Stimulated activated CD4-positive, alpha-beta T cell treated with anti-CD3 and anti-CD28 coated beads, Interleukin-1b, Interleukin-23, amount 100 ng/mL, for 4 hours (primary cell): Measurements from ENCODE around the gene EHBP1.

Experiments used
- DNase-seq, 2 donors: peaks; one replicate each; pipeline ENCODE4 v3.0.0-alpha.2; 2020; ENCODE audit warnings: low read depth in 2 of 2

EHBP1 gene

DNA sequence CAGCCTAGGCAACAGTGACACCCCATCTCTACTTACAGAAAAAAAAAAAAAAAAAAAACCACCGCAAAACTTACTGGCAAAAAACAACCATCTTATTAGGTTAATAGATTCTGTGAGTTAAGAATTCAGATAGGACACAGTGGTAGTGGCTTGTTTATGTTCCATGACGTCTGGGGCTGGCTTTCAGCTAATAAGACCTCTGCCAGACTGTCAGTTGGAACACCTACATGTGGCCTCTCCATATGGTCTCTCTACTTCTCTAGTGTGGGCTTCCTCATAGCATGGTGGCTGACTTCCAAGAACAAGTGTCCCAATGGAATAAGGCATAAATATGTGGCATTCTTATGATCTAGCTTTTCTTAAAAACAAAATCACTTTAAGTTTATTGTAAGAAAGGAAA lies 251.1 kb downstream of the EHBP1 start:
- DNase-seq: no peak

DNA sequence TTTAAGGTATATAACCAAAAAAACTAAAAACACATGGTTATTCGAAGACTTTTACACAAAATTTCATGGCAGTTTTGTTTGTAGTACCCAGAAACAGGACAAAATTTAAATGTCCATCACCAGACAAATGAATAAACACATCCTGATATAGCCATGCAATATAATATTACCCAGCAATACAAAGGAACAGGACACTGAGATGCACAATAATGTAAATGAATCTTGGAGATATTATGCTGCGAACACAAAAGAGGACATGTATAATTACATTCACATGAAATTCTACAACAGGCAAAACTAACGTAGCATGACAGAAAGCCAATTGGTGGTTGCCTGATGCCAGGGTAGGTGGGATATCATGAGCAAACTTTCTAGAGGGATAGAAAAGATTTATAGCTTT lies 252.7 kb downstream of the EHBP1 start:
- no peak for DNase-seq

DNA sequence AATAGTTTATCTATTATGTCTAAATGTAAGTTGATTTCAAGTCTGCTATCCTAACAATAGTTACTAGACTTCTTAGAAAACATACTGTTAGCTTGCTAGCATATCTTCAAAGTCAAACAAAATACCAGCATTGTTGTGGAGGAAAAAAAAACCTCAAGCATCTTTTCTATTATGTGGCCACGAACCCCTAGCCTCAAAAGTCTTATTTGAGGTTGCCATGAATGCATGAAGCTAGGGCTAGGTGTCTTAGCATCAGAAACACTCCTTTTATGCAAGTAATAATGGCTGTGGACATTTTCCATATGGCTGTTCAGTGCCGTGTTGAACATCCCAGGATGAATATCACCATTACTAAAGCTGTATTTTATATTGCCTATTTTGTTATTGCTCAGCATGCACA lies 258.5 kb downstream of the EHBP1 start:
- DNase-seq: no peak

DNA sequence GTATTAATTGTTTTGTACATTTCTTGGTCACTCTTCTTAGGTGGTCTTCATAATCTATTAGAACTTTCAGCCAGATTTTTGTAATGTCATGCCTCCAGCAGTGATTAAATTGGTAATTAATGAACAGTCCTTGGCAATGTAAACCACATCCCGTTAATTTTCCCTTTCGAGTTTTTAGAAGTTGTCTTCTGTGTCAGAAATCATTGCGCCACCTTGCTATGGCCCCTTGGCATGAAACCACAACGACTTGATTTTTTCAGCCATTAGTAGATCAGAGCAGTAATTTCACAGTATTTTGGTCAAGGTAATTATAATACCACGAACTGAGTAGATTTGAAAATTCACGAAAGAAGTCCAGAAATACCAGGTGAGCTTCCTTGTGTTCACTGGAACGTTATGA lies 259.2 kb downstream of the EHBP1 start:
- no peak for DNase-seq

DNA sequence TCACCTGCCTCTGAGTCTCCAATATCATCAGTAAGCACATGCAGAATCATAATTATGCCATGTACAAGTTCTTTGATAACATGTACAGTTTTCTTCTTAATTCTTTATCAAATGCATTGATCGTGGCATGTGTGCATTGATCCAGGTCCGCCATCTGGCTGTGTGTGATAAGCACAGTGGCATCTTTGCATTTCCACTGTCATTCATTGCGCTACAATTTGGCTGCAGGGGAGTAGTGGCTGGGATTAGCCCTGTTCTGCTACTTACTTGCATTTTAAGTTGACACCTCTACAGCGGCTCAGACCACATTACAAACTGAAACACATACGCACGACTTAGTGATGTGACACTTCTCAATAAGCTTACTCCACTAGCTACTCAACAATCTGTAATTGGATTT lies 261.5 kb downstream of the EHBP1 start:
- no peak for DNase-seq

DNA sequence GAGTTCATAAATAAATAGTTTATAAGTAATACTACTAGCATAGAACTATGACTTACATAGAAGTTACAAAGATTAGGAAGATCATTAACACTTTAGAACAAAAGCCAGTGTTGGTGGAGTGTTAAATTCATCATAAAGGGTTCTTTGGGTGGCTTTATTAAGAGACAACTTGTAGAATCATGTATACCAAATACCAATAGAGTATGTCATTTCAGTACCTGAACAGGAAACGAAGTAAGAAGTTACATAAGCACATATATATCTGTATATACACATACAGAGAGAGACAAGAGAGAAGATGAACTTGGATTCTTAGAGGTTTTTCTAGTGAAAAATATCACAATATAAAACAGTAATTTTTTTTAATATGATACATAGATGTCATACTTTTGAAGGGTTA lies 262.7 kb downstream of the EHBP1 start:
- DNase-seq: no peak

DNA sequence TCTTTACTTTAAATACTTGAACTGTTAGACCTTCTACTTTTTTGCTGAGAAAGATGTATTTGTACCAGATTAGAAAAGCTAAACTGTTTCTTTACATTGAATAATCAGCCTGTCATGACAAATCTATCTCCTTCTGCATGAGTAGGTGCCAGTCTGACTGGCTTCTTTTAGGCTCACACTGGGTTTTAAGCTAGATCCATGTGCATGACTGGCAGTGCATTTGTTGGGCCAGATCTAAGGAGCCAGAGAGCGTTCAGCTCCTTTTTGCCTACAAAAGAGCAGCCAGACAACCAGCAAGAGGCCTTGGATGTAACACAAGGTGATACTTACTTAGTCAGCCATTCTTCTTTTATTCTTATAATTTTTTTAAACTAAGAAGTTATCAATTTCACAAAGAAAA lies 263.2 kb downstream of the EHBP1 start:
- DNase-seq: no peak

DNA sequence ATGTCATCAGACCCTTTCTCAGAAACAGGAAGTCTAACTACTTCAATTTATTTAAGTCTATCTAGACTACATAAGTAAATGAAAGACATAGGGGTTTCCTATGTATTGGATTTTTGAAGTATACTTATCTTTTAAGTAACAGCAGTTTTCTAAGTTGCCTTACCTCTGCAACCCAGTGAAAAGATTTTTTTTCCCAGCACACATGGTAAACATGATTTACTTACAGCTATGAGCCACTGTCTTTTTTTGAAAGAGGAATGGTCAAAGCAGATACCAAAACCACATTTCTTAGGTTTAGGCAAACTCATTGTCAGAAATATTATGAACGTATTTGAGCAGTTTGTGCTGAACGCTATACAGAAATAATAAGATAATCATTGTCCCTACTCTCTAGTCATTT lies 266.4 kb downstream of the EHBP1 start:
- DNase-seq: no peak

DNA sequence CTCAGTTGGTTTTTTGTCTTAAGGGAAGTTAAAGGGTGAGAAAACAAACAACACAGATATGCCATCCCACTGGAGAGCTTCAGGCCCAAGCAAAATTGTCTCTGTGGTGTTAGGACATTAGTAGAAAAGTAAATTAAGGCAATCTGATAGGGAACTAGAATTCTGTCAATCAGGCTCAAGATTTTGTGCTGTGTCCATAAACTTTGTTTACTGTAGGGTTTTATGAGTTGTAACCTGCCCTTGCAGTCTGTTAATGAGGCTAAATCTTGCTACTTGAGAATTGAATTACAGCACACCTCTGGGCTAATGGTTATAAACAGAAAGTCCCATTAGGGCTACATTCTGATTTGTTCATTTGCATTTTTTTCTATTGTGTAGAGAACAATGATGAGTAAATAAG lies 267.1 kb downstream of the EHBP1 start:
- DNase-seq: no peak

DNA sequence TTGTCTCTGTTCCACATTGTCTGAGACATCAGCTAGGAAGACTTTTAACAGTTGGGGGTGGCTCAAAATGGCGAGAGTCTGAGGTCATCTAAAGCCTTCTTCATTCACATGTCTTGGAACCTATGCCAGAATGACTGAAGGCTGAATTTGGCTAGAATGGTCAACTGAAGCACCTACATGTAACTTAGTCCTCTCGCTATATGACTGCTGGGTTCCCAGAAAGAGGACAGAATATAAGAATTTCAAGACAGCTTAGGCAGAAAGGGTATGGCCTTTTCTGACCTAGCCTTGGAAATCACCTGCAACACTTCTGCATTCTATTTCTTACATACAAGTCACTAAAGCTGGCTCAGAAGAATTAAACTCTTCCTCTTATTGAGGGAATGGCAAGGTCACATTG lies 269.5 kb downstream of the EHBP1 start:
- DNase-seq: no peak

DNA sequence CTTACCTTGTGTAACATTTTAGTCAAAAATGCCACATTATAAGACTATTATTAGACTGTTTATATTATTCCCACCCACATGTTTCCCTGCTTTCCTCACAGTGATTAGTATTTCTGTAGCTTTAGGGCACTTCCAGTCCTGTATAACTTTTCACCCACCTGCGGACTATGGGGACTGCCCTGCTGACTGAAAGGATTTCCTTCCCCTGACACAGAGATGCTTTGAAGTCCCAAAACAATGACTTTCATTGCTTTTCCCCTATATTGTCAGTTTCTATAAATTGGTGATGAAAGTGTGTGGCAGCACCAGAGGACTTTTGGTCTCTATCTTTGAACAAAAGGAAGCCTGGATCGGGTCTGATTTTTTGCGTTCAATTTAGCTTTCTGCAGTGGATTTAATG lies 286.1 kb downstream of the EHBP1 start:
- no peak for DNase-seq

DNA sequence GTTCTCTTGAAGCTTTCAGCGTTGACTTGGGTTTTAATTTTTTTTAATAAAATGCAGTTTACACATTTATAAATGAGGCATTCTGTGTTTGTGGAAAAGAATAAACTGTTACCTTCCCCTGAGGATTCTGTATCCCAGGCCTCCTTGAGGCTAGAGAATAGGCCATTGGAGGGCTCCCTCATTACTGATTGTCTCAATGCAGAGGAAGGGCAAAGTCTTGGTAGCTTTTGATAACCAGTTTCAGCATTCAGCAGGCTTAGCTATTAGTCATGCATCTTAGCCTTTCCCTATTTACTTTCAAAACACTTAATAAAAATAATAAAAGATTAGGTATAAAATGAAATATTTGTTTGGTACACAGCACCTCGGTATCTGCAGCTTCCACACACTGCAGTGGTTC lies 287.0 kb downstream of the EHBP1 start:
- no peak for DNase-seq

DNA sequence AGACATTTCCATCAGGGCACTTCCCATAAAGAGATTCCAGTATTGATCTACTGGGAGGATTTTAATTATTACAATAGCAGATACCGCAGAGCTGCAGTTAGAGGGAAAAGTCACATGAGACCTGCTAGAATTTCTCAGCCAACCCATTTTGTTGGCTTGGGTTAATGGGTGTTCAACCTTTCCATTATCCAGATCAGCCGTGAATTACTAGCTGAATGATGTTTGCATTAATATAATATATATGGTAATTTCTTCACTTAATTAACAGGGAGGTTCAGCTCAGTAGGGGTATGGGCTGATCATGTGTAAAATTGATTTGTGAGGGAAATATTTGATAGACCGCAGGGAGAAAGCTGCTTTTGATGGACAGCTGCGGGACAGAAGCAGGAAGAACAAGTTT lies 288.7 kb downstream of the EHBP1 start:
- no peak for DNase-seq

DNA sequence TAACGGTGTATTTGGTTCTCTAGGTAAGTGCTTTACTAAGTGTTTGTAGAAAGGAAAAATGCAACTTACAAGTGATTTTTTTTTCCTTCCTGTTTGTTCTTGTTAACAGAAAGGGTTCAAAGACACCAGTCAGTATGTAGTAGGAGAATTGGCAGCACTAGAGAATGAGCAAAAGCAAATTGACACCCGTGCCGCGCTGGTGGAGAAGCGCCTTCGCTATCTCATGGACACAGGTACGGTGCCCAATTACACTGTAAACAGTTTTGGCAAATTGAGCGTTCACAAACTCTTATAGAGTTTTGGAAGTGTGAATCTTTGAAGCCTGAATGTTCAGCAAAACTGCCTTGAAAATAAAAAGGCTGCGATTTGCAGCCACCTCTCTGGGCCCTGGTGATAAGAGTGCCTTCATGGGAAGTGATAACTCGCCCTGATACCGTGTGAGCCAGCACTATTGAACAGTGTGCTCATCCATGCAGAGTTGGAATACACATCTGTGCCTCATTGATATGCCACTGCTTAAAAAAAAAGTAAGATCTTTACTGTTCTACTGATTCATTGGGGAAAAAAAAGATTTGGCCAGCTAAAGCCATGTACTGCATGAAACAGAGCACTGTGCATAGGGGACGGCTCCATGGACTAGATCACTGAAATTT lies 291.1 kb downstream of the EHBP1 start:
- DNase-seq: no peak

DNA sequence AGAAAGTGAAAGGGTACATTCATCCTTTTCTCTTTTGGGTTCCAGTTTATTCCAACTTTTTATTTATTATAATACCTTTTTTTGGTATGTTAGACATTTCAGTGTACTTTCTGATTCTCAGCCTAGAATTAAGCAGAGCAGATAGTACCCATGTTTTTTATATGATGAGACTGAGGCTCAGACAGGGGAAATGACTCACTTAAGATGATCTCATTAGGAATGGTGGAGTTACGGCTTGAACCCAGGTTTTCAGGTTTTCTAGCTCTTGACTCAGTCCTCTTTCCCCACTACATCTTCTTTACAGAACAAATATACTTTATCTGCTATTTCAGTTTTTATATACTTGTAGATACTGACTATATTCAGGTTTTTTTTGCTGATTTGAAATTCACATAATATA lies 293.4 kb downstream of the EHBP1 start:
- no peak for DNase-seq

DNA sequence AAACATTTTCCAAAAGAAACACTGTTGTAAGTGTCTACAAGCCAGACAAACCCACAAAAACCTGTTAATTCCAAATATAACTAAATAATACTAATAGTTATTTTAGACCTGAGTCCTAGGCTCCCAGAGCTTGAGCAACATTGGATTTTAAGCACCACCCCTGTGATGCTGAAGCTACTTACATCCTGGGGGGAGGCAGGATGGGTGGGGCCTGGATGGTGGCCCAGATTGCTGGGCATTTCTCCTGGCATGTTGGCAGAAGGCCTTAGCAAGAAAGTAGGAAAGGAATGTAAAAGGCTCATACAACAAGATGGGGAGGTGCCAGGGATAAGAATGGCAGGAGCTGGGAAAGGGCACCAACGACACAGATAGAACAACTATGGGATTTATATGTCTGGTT lies 294.4 kb downstream of the EHBP1 start:
- DNase-seq: no peak

DNA sequence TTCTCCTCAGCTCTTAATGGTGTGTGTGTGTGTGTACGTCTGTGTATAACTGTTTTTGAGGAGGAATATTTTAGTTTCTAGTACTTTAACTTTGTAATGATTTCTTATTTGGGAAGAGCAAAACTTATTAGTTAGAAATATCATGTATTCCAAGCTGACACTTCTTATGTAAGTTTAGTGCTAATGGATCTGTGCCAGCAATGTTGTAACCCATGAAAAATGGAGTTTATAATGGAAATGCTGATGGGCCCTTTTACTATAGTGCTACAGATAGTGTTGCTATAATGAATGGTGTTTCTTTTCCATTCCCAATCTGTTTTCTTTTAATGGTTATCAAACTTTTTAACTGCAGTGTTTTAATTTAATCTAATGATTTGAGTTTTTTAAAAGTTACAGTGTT lies 295.3 kb downstream of the EHBP1 start:
- DNase-seq: no peak

DNA sequence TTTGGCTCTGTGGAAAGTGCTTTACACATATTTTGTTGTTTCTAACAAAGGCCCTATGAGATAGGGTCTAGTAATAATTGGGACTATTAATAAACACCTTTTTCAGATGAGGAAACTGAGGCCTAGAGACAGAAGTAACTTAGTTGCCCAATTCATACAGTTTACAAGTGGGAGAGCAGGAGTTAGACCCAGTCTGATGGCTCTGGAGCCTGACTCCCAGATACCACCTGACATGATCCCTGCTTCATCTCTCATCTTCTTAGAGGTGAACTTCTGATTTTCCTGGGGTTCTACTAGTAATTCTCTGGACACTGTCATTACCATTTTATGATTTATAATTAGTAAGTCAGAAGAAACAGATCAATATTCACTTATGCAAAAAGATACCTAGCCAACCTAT lies 296.1 kb downstream of the EHBP1 start:
- DNase-seq: no peak

DNA sequence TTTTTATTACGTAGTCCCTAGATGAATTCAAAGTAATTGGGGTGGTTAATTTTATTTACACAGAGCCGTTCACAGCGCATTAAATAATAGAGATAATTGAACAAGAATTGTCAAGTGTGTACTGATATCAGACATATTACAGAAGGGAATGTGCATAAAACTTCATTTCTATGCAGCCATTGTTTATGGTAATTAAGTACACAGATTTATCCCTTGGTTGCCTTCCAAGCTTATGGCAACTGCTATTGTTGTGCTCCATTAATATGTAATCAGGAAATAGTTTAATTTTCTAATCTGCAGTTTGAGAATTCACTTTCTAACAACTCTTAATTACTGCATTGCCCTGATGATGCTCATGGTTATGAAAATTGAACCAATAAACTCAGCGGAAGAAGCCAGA lies 297.8 kb downstream of the EHBP1 start:
- no peak for DNase-seq

DNA sequence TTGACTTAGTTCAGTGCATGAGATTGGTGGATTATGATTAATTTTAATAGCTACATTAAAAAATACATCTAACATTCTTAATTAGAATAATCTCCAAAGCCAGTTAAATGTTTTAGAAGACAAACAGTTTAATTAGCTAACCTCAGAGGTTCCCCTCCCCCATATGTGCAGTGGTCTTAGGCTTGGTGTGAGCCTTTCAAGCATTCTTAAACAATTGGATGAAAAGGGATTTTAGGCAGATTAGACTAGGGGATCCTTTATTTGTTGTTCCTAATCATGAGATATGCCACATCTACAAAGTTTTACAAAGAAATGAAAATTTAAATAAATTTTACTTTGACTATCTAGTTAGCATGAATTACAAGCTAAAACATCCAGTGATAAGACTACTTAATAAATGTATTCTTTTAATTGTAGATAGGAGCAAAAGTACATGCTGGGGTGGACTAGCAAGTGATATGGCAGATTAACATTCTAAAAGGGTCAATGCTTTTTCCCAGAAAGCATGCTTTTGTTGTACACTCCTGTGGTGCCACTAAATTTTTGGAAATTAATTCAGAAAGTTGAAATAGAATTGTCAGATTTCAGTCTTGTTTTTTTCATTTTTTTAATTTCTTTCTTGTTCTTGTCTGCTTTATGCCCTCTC lies 302.4 kb downstream of the EHBP1 start:
- DNase-seq: no peak

DNA sequence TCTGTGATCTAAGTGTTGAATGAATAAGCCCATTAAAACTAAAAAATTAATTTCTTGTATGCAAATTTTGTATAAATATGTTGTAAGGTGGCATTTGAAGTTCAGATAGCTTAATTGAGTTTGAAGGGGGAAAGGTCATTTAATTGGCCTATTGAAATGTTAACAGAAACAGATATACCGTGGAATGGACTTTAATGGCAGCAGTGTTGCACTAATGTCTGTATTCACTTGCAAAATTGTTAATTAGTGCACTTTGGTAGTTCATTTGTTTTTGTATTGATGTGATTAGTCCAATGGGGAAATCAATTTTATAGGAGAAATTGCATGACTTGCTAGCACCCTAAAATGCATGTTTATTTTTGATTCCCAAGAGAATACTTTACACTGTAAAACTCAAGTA lies 303.3 kb downstream of the EHBP1 start:
- no peak for DNase-seq

DNA sequence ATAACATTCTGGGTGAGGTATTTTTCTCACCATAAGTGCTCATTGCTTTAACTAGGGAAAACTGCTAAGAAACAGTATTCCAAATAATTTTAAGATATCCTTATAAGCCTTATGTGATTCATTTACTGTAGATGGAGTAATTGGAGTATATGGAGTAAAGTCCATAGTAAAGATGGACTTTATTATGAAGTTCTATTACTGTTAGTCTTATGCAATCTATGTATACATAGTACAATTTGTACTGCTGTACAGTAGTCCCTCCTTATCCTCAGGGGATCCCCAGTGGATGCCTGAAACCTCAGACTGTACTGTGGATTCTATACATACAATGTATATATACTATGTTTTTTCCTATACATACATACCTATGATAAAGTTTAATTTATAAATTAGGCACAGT lies 304.0 kb downstream of the EHBP1 start:
- DNase-seq: no peak

DNA sequence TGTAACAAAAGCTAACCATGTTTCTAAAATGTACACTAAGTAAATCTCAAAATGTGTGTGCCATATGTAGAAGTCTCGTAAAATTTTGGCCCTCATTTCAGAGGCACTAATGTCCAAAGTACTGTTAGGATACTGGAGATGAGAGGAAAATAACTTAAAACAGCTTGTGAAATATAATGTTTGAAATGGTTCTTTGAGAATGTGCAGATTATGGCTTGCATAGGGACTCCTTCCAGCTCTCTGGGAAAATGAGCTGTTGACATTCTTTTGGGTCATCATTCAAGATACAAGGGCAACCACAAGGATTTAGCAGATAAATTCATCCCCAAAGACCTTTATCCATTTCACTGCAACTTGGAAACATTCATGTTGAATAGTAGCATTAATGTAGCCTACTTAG lies 307.0 kb downstream of the EHBP1 start:
- DNase-seq: no peak

DNA sequence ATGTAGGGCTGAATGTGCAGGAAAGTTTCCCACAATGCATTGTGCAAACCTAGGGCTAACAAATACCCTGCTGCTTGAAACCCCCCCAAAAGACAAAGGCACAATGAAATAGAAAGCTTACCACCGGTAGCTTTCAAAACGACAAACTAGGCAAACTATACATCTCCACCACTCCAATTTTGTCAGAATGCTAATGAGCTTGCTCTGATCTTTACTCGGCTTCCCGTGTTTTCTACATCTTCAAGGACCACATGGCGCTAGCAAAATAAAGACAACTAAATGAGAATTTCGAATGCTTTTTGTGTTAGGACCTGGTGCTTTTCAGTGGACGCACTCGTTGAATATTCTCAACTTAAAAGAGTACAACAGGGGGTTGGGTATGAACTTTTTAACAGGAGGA lies 307.9 kb downstream of the EHBP1 start:
- no peak for DNase-seq
